GM21390 (cell line): ENCODE measurements around the gene NTRK3.

ENCODE experiments used
- ATAC-seq: cut with Tn5 transposase; IDR thresholded peaks from one replicate; pipeline ENCODE4 v1.9.1; 2021; ENCODE audit not compliant: unreplicated experiment

Gene NTRK3

GRCh38 chr15:87952736-87953287, 303.7 kb downstream of the NTRK3 start:
- ATAC-seq = no peak

GRCh38 chr15:87949575-87950223, 306.8 kb downstream of the NTRK3 start:
- ATAC-seq = no peak

GRCh38 chr15:87949151-87949574, 307.4 kb downstream of the NTRK3 start:
- ATAC-seq = no peak

- no peak for ATAC-seq
These were observed 309.0 kb downstream of the NTRK3 start for GRCh38 chr15:87947560-87947959.

- ATAC-seq = no peak
These were observed 311.3 kb downstream of the NTRK3 start for GRCh38 chr15:87945246-87945645.

GRCh38 chr15:87944691-87945090, 311.8 kb downstream of the NTRK3 start:
- ATAC-seq = no peak

- no peak for ATAC-seq
These were observed 312.5 kb downstream of the NTRK3 start for GRCh38 chr15:87944050-87944449.

GRCh38 chr15:87943626-87944025, 312.9 kb downstream of the NTRK3 start:
- no peak for ATAC-seq

GRCh38 chr15:87942316-87942715, 314.2 kb downstream of the NTRK3 start:
- ATAC-seq = no peak

GRCh38 chr15:87941606-87942005, 314.9 kb downstream of the NTRK3 start:
- no peak for ATAC-seq

- ATAC-seq = no peak
These were observed 315.8 kb downstream of the NTRK3 start for GRCh38 chr15:87940768-87941167.

GRCh38 chr15:87939848-87940457, 316.6 kb downstream of the NTRK3 start:
- no peak for ATAC-seq

GRCh38 chr15:87938031-87938430, 318.5 kb downstream of the NTRK3 start:
- no peak for ATAC-seq

- ATAC-seq = no peak
These were observed 321.0 kb downstream of the NTRK3 start for GRCh38 chr15:87935583-87935982.

GRCh38 chr15:87931584-87931983, 325.0 kb downstream of the NTRK3 start:
- ATAC-seq = no peak

GRCh38 chr15:87930457-87930856, 326.1 kb downstream of the NTRK3 start:
- ATAC-seq = no peak

GRCh38 chr15:87929841-87930240, 326.7 kb downstream of the NTRK3 start:
- no peak for ATAC-seq

- no peak for ATAC-seq
These were observed 332.1 kb downstream of the NTRK3 start for GRCh38 chr15:87924433-87924832.

GRCh38 chr15:87919064-87919463, 337.5 kb downstream of the NTRK3 start:
- no peak for ATAC-seq

GRCh38 chr15:87917480-87917879, 339.1 kb downstream of the NTRK3 start:
- ATAC-seq = no peak

- no peak for ATAC-seq
These were observed 340.3 kb downstream of the NTRK3 start for GRCh38 chr15:87916208-87916607.

GRCh38 chr15:87910301-87910700, 346.2 kb downstream of the NTRK3 start:
- ATAC-seq = no peak
